Subcutaneous preadipocyte (primary cell): ENCODE data around the gene MEFV. TPM values are rescaled to one million over a fixed set of nuclear protein-coding genes. Genes with fewer than 3 reads are reported as not detected.

Experiments
- total RNA-seq: library from RNA; depleted of rRNA; stranded (reverse); fragments of >200 nt; gene quantifications from 2 replicates; pipeline ENCODE4 v1.2.3, GENCODE V29; 2012

Gene MEFV, protein sequence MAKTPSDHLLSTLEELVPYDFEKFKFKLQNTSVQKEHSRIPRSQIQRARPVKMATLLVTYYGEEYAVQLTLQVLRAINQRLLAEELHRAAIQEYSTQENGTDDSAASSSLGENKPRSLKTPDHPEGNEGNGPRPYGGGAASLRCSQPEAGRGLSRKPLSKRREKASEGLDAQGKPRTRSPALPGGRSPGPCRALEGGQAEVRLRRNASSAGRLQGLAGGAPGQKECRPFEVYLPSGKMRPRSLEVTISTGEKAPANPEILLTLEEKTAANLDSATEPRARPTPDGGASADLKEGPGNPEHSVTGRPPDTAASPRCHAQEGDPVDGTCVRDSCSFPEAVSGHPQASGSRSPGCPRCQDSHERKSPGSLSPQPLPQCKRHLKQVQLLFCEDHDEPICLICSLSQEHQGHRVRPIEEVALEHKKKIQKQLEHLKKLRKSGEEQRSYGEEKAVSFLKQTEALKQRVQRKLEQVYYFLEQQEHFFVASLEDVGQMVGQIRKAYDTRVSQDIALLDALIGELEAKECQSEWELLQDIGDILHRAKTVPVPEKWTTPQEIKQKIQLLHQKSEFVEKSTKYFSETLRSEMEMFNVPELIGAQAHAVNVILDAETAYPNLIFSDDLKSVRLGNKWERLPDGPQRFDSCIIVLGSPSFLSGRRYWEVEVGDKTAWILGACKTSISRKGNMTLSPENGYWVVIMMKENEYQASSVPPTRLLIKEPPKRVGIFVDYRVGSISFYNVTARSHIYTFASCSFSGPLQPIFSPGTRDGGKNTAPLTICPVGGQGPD
- total RNA-seq = under 0.01 and 0.20 TPM in 2 replicates

DNA sequence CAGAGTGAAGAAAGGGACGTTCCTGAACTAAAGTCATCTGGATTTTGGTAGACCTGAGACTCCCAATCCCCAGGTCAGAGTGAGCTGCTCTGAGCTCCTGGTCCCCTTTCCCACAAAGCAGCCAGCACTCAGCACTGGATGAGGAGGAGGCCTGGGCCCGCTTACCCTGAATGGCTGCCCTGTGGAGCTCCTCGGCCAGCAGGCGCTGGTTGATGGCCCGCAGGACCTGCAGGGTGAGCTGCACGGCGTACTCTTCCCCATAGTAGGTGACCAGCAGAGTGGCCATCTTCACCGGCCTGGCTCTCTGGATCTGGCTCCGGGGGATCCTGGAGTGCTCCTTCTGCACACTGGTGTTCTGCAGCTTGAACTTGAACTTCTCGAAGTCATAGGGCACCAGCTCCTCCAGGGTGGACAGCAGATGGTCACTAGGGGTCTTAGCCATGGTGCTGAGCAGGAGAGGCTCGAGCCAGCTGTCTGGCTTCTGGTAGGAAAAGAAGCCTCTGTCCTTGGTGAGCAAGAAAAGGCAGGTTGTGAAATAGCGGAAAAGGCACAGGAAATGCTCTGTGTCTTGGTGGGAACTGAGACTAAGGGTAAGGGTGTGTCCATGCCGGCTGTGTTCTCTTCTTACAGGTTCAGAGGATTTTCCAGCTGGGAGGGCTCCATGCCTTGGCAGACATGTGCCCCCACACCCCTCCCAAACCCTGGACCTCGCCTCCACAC lies at the start of gene MEFV:
Gene MEFV, minus strand, starts transcription at position 488 of the 720 bp plus-strand sequence. Its CDS starts 46 bp downstream, at position 442.

DNA sequence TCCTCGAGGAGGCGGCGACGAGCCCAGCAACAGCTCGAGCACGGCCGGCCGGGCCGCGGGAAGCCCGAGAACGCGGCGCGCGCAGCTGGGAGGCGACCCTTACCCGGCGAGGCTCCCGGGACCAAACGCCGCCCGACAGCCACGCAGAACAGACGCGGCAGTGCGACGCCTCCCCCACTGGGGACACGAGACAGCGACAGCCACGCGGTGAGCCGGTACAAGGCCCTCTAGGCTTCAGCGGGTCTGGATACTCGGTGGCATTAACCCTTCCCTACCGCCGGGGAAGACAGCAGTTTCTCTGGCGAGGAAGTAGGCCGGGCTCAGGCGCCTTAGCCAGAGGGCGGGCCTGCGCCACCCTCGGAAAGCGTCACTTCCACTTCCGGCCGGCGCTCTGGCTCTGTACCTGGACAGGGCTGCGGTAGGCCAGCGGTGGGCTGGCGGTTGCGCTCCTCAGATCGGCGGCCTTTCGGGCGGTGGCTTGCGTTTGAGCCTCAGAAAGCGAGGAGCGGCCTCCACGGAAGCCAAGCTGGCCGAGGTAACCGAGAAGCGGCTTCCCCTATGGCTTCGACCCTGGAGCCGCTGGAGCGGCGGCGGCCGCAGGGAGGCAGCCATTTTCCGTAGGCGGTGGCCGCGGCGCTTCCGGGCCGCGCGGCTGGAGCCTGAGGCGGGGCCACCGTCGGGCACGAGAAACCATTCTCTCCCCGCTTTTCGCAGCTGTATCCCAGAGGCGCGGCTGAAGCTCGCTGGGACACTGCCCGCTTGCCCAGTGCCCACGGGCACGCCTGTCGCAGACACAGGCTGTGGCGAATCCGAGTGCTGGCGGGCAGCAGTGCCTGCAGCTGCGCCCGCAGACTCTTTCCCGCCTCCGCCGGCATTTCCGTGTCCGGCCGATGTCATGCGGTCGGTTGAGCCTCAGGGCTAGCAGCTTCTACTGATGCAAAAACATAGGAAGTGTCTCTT lies 49.0 kb upstream of the MEFV start, which contains the start of the genes TIGD7 and ZNF75A:
Gene TIGD7, minus strand, starts transcription at position 322 of the 960 bp plus-strand sequence. CDS start 4,816 bp downstream, outside the sequence.
Gene ZNF75A, plus strand, starts transcription at position 389 of the 960 bp plus-strand sequence. CDS start 2,932 bp downstream, outside the sequence.

DNA sequence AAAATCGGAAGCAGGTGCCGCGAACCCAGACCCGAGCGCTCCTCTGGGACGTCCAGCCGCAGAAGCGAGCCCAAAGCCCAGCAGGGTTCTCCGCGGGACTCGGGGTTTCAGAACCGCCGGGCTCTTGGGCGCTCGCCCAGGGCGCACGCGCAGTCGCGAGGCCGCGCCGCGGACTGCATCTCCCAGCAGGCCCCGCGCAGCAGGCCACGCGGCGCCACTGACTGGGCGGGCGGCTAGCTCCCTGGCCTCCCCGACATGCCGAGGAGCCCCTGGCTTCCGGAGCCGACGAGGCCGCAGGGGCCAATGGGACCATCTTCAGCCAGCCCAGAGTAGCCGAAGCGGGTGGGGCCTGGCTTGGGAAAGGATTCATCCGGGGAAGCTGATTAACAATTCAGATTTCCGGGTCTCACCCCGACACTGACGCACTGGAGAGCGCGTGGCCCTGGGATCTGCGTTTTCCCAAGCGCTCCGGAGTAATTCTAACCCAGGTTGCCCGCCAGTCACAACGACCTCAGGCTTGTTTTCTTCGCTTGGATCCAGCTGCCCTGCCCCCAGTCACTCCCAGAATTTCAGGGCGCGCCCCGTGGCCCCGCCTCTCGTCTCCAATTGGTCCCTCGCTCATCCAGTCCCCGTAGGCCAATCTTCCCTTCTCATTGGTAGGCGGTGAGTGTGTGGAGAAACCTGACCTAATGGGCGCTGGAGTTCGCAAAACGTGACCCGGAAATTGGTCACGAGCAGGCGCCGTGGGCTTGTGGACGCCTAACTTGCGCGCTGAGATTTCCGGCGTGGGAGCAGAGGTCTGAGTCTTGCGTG lies 26.5 kb upstream of the MEFV start, which contains the start of gene ZNF263:
Gene ZNF263, plus strand, starts transcription at position 762 of the 813 bp plus-strand sequence. CDS start 328 bp downstream, outside the sequence.

DNA sequence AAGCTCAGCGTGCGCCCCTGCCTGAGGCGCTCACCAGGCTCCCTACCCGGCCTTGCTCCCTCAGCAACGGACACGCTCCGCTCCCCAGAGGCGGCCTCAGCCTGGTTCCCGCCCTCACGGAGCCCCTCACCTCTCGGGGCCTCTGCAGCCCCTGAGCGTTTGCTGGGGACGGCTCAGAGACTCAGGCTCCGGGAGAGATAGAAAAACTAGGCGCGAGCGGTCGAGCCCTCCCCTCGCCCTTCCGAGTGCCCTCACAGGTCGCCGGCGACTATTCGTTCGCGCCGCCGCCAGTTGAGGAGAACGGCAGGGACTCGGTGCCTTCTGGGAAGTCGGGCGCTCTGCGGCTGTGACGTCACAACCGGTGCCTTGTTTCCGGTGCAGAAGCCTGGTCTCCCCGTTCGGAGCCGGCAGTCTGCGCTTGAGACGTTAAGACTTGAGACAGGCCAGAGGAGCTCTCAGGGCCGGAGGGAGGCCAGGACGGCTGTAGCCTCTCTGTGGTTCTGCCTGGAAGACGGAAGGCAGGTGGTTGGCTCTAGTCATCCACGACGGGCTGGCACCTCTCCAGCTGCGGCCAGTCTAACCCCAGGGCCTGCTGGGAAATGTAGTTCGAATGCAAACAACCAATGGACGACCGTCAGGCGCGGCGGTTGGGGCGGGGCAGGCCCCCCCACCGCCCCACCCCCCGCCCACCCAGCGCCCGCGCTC lies 21.4 kb downstream of the MEFV start, which contains the start of gene ZNF200:
Gene ZNF200, minus strand, starts transcription at position 302 of the 705 bp plus-strand sequence. CDS start 1,403 bp downstream, outside the sequence.

Other genes with a start within 250 kb of the MEFV start
- not detected in 2 replicates for gene CLDN9, start 243.7 kb downstream of the MEFV start, total RNA-seq
- not detected in 2 replicates for gene CLDN6, start 238.4 kb downstream of the MEFV start, total RNA-seq
- gene TNFRSF12A, start 236.3 kb downstream of the MEFV start, total RNA-seq = 85.6 and 172 TPM in 2 replicates
- 12.5 and 16.2 TPM in 2 replicates for gene HCFC1R1, start 232.7 kb downstream of the MEFV start, total RNA-seq
- gene THOC6, start 232.6 kb downstream of the MEFV start, total RNA-seq = 25.0 and 34.0 TPM in 2 replicates
- not detected in 2 replicates for gene BICDL2, start 219.7 kb downstream of the MEFV start, total RNA-seq
- gene MMP25, start 210.1 kb downstream of the MEFV start, total RNA-seq = under 0.01 and 0.20 TPM in 2 replicates
- 0.59 and 4.4 TPM in 2 replicates for gene IL32, start 191.0 kb downstream of the MEFV start, total RNA-seq
- gene ZSCAN10, start 157.3 kb downstream of the MEFV start, total RNA-seq = not detected in 2 replicates
- gene ZNF205, start 144.0 kb downstream of the MEFV start, total RNA-seq = 15.1 and 17.0 TPM in 2 replicates
- gene ZNF213, start 121.6 kb downstream of the MEFV start, total RNA-seq = 4.4 and 7.4 TPM in 2 replicates
- not detected in 2 replicates for gene OR1F1, start 68.4 kb downstream of the MEFV start, total RNA-seq
- 5.9 and 10.4 TPM in 2 replicates for gene ZNF200, start 21.5 kb downstream of the MEFV start, total RNA-seq
- gene ZNF263, start 26.9 kb upstream of the MEFV start, total RNA-seq = 28.7 and 41.1 TPM in 2 replicates
- gene TIGD7, start 48.8 kb upstream of the MEFV start, total RNA-seq = 4.0 and 4.3 TPM in 2 replicates
- gene ZNF75A, start 48.9 kb upstream of the MEFV start, total RNA-seq = 14.0 and 26.2 TPM in 2 replicates
- gene OR2C1, start 99.3 kb upstream of the MEFV start, total RNA-seq = 0.20 TPM in 1 of 2 replicates, not detected in the other
- 10.3 and 10.4 TPM in 2 replicates for gene ZSCAN32, start 144.4 kb upstream of the MEFV start, total RNA-seq
- 9.6 and 10.7 TPM in 2 replicates for gene ZNF174, start 144.6 kb upstream of the MEFV start, total RNA-seq
- gene ZNF597, start 186.9 kb upstream of the MEFV start, total RNA-seq = 1.4 and 1.5 TPM in 2 replicates
- 10.3 and 10.4 TPM in 2 replicates for gene NAA60, start 187.0 kb upstream of the MEFV start, total RNA-seq
- gene C16orf90, start 238.9 kb upstream of the MEFV start, total RNA-seq = not detected in 2 replicates
- 12.5 and 17.6 TPM in 2 replicates for gene CLUAP1, start 244.4 kb upstream of the MEFV start, total RNA-seq